Natural killer cell (primary cell): ENCODE data around the gene SOCS7. TPM values are rescaled to one million over a fixed set of nuclear protein-coding genes. Genes with fewer than 3 reads are reported as not detected.

ENCODE experiments used
- ATAC-seq, 3 donors: fragments of 150-1000 bp in 2 of 3; fragments of 200-7000 bp in 1 of 3; cut with Tn5 transposase; 1 replicate in 1 of 3; 2 replicates in 2 of 3; pipeline ENCODE4 v1.10.0; 2021; ENCODE audit warnings: mild to moderate bottlenecking in 2 of 3, moderate library complexity in 2 of 3
- DNase-seq, 2 donors: peaks; one replicate each; pipeline versions ENCODE4 v3.0.0 to v3.0.0-alpha.2; 2013 to 2021; ENCODE audit warnings: mixed read lengths in 1 of 2
- H3K27ac ChIP-seq: one replicate; pipeline ENCODE4 v1.5.1; 2013; ENCODE audit warnings: mild to moderate bottlenecking, low read length
- H3K27me3 ChIP-seq: one replicate; pipeline ENCODE4 v1.6.1; 2013; ENCODE audit warnings: low read length; ENCODE audit not compliant: control insufficient read depth, insufficient read depth
- H3K36me3 ChIP-seq: one replicate; pipeline ENCODE4 v1.6.1; 2013; ENCODE audit warnings: low read length; ENCODE audit not compliant: control insufficient read depth, insufficient read depth
- H3K4me1 ChIP-seq: one replicate; pipeline ENCODE4 v1.6.1; 2013; ENCODE audit warnings: low read length; ENCODE audit not compliant: control insufficient read depth, insufficient read depth
- H3K4me3 ChIP-seq: one replicate; pipeline ENCODE4 v1.5.1; 2013; ENCODE audit warnings: low read length
- H3K9me3 ChIP-seq: one replicate; pipeline ENCODE4 v1.6.1; 2013; ENCODE audit warnings: low read length; ENCODE audit not compliant: control insufficient read depth, insufficient read depth
- H3K27ac Mint-ChIP-seq, 2 donors: one replicate each; pipeline ENCODE4 v1.8.0; 2022; ENCODE audit warnings: mild to moderate bottlenecking in 2 of 2, mixed read lengths in 2 of 2, moderate library complexity in 1 of 2
- H3K27me3 Mint-ChIP-seq, 2 donors: one replicate each; pipeline ENCODE4 v1.8.0; 2022; ENCODE audit warnings: low read depth in 2 of 2, mixed read lengths in 2 of 2
- H3K36me3 Mint-ChIP-seq: one replicate; pipeline ENCODE4 v1.8.0; 2022; ENCODE audit warnings: mixed read lengths
- H3K4me1 Mint-ChIP-seq, 2 donors: one replicate each; pipeline ENCODE4 v1.8.0; 2022; ENCODE audit warnings: mixed read lengths in 2 of 2
- H3K4me3 Mint-ChIP-seq: one replicate; pipeline ENCODE4 v1.8.0; 2022; ENCODE audit warnings: mild to moderate bottlenecking, moderate library complexity, mixed read lengths
- H3K9me3 Mint-ChIP-seq, 2 donors: one replicate each; pipeline ENCODE4 v1.8.0; 2022; ENCODE audit warnings: mixed read lengths in 2 of 2
- CTCF ChIP-seq: fragments of 200-600 bp; IDR thresholded peaks from one replicate; pipeline ENCODE4 v1.8.0; 2022; ENCODE audit warnings: antibody characterized with exemption
- WGBS: methylation state at CpG from one replicate; pipeline ENCODE4 v1.1.7; 2013; ENCODE audit warnings: missing lambda C conversion rate; ENCODE audit not compliant: insufficient coverage; 5-methylcytosine and 5-hydroxymethylcytosine counted together
- intact Hi-C: fragments of 100-400 bp; cut with micrococcal nuclease; formaldehyde crosslinking; loops from one replicate; pipeline ENCODE4 v1.14.2; 2022
- total RNA-seq, 4 donors: library from RNA; stranded (reverse); fragments of 120-200 nt in 1 of 4; gene quantifications; one replicate each; pipeline versions ENCODE4 v1.2.3 to v1.2.4, GENCODE V29; 2013 to 2022

Gene SOCS7
- total RNA-seq, 3 donors from 2014 or later (not counting 1 experiment from before 2014, with no cell fraction given), result 13.6 to 31.8 (median 21.2) TPM

DNA sequence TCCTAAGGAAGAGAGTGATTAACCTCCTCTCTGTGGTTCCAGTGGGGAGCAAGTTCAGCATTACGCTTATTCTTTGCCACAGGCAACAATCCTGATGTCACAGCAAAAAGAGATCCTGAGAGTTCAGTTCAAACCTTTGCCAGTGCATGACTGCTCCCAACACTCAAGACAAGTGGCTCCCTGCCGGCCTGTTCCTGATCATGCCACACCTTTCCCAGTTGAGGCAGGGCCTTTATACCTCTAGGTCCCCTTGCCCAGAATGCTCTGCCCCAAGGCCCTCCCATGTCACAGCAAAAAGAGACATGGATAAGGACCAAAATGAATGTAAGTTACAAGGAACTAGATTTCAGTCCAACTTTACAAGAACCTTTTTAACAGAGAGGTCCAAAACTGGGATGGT is 45.6 kb downstream of the SOCS7 start:
- Mint-ChIP-seq H3K4me3 (no peak overlapping the region), H3K27ac (no peak overlapping the region), H3K9me3 (no peaks in the 10 kb centered on the region), H3K27me3 (no peaks in the 10 kb centered on the region), H3K4me1 (peaks cover 5 to 6% of the 10 kb centered on the region in 2 donors), H3K36me3 (no peaks in the 10 kb centered on the region)
- ATAC-seq (no peak), DNase-seq (no peak)
- WGBS, result 94% methylated on average over 2 of the region's 2 CpGs
- no peaks in the 10 kb centered on the region for H3K4me1 ChIP-seq
- peaks cover 16% of the 10 kb centered on the region for H3K36me3 ChIP-seq
- H3K27me3 ChIP-seq, result no peaks in the 10 kb centered on the region
- no peak overlapping the region for H3K4me3 ChIP-seq
- no peak for TF ChIP-seq CTCF
- no peak overlapping the region for H3K27ac ChIP-seq
- no peaks in the 10 kb centered on the region for H3K9me3 ChIP-seq
- intact Hi-C loops, result no loop called here

- no peaks in the 10 kb centered on the region for H3K9me3 Mint-ChIP-seq
- Histone ChIP-seq H3K9me3 (no peaks in the 10 kb centered on the region), H3K27me3 (no peaks in the 10 kb centered on the region), H3K4me1 (no peaks in the 10 kb centered on the region), H3K36me3 (peaks cover 15% of the 10 kb centered on the region), H3K27ac (no peak overlapping the region), H3K4me3 (no peak overlapping the region)
- no peak overlapping the region for H3K4me3 Mint-ChIP-seq
- intact Hi-C loops, result no loop called here
- ATAC-seq (no peak), DNase-seq (no peak)
- H3K4me1 Mint-ChIP-seq, result peaks cover 1 to 2% of the 10 kb centered on the region in 2 donors
- H3K27me3 Mint-ChIP-seq, result no peaks in the 10 kb centered on the region
- no peaks in the 10 kb centered on the region for H3K36me3 Mint-ChIP-seq
- no peak for TF ChIP-seq CTCF
- H3K27ac Mint-ChIP-seq, result no peak overlapping the region
- WGBS, result 96% methylated on average over 6 of the region's 6 CpGs
Observed at GRCh38 chr17:38400286-38400685, 48.6 kb downstream of the SOCS7 start.

DNA sequence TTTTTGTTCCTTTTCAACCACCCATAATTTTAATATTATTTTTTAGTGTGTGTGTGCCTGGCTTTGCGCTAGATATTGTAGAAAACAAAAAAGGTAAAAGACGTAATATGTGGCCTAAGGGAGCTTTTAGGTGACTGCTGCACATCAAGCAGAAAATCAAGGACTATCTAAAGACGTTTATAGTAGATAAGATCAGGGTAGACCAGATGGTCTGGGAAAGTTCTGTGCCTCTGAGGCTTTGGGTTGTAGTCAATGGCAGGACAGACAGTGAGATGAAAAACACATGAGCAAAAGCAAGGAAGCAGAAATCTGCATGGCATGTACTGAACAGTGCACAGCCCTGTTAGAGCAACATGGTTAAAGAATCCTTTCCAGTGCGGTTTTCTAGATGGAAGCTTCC is 49.8 kb downstream of the SOCS7 start:
- intact Hi-C loops, result no loop called here
- H3K27ac Mint-ChIP-seq, result no peak overlapping the region
- no peaks in the 10 kb centered on the region for H3K9me3 ChIP-seq
- DNase-seq, result no peak
- H3K27me3 Mint-ChIP-seq, result no peaks in the 10 kb centered on the region
- no peak for TF ChIP-seq CTCF
- H3K36me3 Mint-ChIP-seq, result no peaks in the 10 kb centered on the region
- no peaks in the 10 kb centered on the region for H3K4me1 Mint-ChIP-seq
- ATAC-seq, result no peak
- H3K4me3 ChIP-seq, result no peak overlapping the region
- peaks cover 8% of the 10 kb centered on the region for H3K36me3 ChIP-seq
- H3K4me1 ChIP-seq, result no peaks in the 10 kb centered on the region
- no peaks in the 10 kb centered on the region for H3K9me3 Mint-ChIP-seq
- H3K27ac ChIP-seq, result no peak overlapping the region
- no peaks in the 10 kb centered on the region for H3K27me3 ChIP-seq
- no peak overlapping the region for H3K4me3 Mint-ChIP-seq
- WGBS, result 88% methylated on average over 4 of the region's 4 CpGs

- WGBS, result 95% methylated on average over 5 of the region's 5 CpGs
Observed at GRCh38 chr17:38402897-38403296, 51.3 kb downstream of the SOCS7 start.

More at GRCh38 chr17:38402897-38403296, 51.3 kb downstream of the SOCS7 start:
- no peaks in the 10 kb centered on the region for H3K4me1 ChIP-seq
- Mint-ChIP-seq H3K4me3 (no peak overlapping the region), H3K36me3 (no peaks in the 10 kb centered on the region), H3K27me3 (no peaks in the 10 kb centered on the region), H3K9me3 (no peaks in the 10 kb centered on the region), H3K27ac (no peak overlapping the region), H3K4me1 (no peaks in the 10 kb centered on the region)
- ATAC-seq (no peak), DNase-seq (no peak)
- no peaks in the 10 kb centered on the region for H3K27me3 ChIP-seq
- H3K36me3 ChIP-seq, result peaks cover 2% of the 10 kb centered on the region
- H3K27ac ChIP-seq, result no peak overlapping the region
- intact Hi-C loops, result no loop called here
- no peak overlapping the region for H3K4me3 ChIP-seq
- TF ChIP-seq CTCF, result no peak
- no peaks in the 10 kb centered on the region for H3K9me3 ChIP-seq
